Activated CD8-positive, alpha-beta memory T cell treated with anti-CD3 and anti-CD28 coated beads for 4 hours (primary cell): Measurements from ENCODE around the gene AP3B2.
"Not testable (repeated sequence)": the region's sequence is repeated elsewhere in the genome, so short reads cannot be mapped to it uniquely, and the experiment has no call there.

Source experiments
- DNase-seq, 2 donors: peaks; one replicate each; pipeline ENCODE4 v3.0.0-alpha.2; 2020; ENCODE audit warnings: low read depth in 2 of 2

Gene AP3B2

DNA sequence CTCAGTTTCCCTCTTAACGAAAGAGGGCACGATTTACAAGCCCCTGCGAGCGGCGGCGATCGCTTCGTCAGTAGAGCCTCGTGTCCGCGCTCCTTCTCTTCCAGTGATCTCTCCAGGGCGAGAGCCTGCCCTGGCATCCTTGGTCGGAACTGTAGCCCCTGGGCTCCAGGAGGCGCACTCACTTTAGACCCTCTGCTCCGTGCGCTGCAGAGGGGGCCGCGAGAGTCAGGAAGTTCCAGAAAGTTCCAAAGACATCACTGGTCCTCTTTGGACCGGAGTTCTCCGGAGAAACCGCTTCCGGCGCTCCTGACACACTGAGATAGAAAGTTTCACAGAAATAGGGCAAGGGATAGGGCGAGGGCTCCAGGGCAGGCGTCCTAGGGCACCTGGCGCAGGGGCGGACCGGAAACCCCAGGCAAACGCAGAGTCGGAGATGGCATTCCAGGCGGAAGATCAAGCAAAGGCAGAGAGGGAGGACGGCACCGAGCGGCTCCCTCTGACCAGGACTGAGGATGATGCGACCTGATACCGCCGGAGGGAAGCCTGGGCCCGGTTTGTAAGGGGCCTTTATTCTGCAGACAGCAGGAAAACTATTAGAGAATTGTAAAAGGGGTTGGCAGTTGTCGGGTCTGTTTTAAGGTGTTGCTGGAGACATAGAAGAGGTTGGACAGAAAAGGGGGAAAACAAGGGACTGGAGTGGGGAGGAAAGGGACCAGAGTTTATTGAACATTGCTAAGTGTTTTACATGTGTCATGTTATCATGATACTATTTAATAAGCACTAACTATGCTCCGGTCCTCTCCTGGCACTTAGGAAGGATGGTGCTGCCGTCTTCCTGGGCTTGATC, 61.2 kb downstream of the AP3B2 start:
- no peak for DNase-seq

DNA sequence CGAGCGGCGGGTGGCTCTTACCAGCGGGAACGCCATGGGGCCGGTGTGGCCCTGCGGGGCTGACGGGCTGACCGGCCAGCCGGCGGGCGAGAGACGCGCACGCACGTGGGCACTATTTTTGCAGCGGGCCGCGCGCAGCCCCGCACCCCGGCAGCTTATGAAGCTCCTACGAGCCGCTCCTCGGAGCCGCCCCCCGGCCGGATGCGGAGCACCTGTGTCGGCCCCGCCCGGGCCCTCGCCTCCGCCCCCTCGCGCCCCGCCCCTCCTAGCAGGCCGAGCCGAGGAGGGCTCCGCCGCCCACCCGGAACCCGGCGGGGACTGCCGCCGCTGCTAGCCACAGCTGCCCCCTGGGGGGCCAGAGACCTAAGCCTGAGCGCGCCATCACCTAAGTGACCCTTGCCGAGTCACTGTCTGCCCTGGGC, 61.8 kb downstream of the AP3B2 start:
- peak; percentile 34 to 47 for DNase-seq

DNA sequence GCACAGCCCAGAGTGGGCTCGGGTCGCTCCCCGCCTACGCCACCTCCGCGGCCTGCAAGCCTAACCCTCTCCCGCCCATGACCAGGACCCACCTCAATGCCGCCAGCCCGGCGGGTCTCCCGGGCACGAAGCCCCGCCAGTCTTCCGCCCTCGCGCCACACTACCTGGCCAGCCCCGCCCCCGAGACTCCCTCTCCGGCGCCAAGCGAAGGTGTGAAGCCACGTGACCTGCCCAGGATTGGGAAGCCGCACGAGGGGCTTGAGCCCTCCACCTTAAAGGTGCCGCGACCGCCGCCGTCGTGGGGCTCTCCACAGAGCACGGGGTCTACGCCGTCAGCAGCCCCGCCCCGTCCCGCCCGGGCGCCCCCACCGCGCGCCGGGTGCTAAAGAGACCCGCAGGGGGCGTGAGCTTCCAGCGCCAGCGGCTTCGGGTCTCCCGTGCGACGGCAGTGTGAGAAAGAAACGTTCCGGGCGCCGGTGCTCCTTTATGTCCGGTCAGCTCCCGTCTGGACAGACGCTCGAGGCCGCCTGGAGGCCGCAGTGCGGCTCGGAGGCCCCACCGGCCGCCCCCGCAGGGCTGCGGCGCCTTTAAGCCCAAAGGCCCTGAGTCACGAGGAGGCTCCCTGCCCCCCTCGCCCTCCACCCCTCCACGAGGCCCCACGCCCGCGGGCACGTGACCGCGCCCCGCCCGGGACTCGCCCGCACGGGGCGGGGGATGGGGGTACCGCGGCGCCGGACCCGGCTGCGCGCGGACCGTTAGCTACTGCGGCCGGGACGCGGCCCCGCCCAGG, 62.4 kb downstream of the AP3B2 start, which contains the start of gene CPEB1:
CPEB1 (minus strand) TSS at position 319 of the 790 bp plus-strand sequence. CDS start 18,904 bp downstream, outside the sequence.
- DNase-seq, result peak; percentile 30

DNA sequence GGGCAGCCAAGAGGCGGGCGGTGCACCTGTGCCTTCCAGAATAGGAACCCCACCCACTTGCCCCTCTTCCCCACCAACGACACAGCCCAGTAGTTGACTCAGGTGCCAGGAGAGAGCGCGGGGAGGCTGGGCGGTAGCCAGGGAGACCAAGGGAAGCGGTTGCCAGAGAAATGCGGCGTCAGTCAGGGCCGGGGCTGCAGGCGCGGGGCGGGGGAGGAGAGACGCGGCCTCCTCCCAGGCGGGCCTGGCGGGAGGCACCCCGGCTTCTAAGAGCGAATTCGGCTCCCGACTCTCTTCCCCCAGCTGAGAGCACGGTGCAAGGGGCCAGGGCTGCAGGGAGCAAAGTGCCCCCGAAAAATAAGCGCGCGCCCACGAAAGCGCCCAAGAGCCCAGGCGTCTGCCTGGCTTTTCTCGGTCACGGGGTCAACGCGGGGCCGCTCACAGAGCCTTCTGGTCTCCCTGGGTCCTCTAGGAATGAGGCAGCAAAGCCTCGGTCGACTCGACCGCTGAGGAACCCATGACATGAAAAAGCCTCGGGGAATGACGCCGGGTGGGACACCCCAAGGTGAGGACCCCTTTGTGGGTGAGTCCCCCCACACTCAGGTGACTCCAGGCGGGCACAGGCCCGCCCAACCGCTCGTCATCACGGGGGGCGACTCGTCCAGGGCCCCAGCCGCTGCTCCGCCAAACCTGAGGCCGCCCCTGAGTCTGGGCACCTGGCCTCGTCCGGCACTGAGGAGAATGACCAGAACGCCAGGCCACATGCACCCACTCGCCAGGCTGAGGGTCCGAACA, 63.2 kb downstream of the AP3B2 start:
- no peak for DNase-seq

DNA sequence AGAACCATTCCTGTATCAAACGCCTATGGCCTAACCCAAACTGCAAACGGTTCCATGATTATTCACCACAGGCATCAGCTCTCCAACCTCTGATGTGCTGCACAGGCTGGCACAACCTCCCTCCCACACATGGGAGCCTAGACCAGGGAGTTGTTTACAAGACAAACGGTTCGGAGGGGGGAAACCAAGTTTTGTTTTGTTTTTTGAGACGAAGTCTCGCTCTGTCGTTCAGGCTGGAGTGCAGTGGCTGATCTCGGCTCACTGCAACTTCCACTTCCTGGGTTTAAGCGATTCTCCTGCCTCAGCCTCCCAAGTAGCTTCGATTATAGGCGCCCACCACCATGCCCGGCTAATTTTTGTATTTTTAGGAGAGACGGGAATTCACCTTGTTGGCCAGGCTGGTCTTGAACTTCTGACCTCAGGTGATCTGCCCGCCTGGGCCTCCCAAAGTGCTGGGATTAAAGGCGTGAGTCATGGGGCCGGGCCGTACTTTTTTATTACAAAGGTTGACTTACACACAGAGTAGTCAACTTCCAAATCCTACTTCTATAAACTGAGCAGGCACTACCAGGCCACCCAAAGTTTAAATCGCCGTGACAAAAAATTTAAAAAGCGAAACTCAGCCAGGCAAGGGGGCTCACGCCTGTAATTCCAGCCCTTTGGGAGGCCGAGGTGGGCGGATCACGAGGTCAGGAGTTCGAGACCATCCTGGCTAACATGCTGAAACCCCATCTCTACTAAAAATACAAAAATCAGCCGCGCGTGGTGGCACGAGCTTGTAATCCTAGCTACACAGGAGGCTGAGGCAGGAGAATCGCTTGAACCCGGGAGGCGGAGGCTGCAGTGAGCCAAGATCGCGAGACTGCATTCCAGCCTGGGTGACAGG, 64.5 kb downstream of the AP3B2 start:
- DNase-seq, result not testable (repeated sequence)

DNA sequence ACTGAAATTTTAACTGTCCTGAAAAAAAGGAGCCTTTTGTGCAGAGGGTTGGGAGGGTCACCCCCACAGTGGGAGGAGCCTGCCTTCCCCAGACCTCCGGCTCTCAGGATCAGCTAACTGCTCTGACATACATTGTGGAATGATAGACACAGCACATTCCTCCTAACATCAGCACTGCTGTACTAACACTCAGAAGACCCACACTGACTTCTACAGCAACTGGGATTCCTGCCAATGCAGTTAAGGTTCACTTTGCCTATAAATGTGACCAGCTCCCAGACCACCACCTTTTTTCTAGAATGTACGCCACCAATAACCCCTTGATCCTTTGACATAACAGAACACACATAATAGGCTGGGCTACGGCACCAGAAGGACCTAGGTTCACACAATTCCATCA, 65.7 kb downstream of the AP3B2 start:
- DNase-seq, result no peak

DNA sequence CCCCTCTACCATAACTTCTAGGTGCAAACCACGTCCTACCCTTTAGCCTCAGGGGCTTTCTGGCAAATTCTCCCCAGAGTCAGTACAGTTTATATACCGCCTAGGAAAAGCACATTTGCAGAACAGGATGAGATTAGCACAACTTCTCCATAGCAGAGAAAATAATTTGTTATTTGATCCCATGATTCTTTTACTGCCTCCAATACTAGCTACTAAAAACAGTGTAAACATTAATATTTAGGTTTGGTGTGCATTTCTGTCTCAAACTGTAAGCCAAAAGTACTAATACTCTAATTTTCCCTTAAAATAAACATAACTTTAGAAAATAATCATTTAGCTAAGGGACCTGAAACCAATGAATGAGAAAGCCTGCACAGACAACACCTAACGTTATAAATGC, 67.0 kb downstream of the AP3B2 start:
- no peak for DNase-seq

DNA sequence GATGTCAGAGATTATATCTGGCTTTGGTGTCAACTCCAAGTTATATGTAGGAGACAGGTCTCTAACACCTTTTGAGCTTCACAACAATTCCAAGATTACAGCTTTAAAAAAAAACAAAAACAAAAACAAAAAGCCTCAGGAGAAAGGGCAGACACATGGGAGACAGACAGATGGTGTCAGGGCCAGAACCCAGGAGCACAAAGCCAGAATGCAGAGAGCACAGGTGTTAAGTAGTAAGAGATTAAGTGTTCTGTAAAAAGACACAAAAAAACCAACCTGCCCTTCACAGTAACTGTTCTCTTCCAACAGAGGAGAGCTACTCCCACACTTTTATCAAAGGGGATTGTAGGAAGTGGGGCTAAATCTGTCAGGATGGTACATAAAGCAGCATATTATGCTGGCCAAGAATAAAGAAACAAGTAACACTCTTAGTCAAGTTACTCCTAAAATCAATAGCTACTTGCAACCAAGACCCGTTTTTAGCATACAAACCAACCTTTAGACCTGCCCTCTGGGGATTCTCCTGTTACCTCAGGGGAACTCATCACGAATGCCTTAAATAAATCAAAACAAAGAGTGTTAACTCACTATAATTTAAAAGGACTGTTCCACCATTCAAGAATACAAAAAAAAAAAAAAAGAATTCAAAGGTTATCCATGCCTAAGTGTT, 68.4 kb downstream of the AP3B2 start:
- no peak for DNase-seq

DNA sequence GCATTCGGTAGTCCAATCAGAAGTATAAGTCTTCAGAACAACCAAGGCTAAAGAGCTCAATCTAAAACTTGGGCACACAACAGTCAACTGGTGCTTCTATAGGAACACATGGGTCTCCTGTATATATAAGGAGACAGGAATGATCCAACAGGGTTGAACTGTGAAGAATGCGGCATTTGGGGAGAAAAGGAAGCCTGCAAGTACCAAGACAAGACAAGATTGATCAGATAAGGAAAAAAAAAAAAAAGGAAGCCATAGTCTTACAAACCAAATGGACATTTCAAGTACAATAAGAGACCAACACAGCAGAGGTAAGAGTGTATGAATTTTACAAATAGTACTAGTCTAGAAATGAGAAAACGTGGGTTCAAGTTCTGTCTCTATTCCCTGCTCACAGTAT, 69.0 kb downstream of the AP3B2 start:
- DNase-seq, result no peak

DNA sequence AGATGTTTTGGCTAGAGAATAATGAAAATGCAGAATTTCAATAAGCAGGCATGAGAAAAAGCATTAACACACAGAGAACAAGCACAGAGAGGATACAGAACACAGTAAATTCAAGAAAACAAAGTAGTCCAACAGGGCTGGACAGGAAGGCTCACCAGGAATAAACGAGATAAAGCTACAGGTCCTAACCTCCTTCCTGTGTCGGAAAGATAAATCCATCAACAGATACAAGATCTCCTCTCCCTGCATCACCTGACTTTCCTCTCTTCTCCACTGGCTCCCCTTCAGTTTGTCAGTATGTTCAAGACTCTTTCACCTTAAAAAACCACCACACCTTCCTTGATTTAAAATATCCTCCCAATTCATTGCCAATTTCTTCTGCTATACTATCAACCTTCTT, 73.9 kb downstream of the AP3B2 start:
- DNase-seq, result no peak

DNA sequence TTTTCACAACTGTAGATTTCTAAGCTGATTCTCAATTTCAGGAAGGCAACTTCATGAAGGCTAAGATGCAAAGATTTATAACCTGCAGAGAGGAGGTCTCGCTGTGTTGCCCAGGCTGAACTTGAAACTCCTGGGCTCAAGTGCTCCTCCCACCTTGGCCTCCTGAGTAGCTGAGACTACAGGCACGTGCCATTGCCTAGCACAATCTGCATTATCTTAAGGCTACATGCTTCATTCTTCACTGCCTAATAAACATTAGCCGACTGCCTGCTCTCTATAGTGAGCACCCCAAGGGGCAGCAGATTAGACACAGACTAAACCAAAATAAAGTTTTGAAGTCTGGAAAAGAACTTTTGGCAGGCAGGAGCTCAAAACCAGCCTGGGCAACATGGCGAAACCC, 79.6 kb downstream of the AP3B2 start:
- DNase-seq, result no peak

DNA sequence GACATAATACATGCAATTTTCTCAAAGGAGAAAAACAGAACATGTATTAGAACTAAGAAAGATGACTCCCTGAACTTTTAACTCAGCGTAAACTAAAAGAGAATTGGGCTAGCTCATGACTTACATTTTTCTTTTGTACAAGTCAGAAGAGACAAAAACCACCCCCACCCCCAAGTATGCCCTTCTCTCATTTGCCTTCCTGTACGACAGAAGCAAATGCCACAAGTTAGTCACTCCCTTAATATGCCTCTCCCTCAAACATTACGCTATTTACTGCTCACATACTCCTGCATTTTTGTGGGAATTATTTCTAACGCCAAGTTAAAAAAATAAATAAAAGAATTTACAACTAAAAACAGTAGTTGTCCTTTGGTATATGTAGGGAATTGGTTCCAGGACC, 84.5 kb downstream of the AP3B2 start:
- no peak for DNase-seq

DNA sequence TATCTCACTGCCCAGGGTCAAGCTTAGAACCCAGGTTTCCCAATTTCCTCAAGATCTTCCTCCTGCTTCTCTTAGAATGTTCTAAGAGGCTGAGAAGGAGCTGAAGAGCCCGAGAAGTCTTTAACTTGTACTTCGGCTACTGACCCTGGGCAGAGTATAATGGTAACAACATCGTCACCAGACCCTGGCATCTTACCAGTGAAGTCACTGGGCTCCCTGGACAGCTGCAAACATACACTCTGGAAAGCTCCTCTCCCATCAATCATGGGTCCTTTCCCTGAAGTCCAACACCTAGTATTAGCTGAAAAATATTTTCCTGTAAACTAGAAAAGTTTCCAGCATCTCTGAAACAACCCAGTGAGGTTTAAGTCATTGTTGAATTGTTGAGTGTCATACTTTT, 85.2 kb downstream of the AP3B2 start:
- DNase-seq, result no peak

DNA sequence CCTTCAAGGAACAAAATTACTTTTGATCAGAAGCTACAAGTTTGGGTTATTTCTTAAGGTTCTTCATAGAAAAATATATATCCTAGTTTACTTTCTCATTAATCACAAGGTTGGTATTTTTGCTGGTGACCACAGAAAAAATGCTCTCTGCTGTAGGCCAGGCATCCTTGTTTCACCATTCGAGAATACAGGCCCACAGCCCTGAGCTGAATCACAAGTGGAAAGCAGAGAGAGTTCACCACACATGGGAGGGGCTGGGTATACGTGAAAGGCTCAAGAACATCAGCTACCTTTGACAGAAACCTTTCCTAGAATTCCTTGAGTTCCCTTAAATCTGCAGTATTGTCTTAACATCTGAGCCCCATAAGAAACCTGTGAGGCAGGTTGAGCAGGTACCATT, 85.7 kb downstream of the AP3B2 start:
- DNase-seq, result no peak

DNA sequence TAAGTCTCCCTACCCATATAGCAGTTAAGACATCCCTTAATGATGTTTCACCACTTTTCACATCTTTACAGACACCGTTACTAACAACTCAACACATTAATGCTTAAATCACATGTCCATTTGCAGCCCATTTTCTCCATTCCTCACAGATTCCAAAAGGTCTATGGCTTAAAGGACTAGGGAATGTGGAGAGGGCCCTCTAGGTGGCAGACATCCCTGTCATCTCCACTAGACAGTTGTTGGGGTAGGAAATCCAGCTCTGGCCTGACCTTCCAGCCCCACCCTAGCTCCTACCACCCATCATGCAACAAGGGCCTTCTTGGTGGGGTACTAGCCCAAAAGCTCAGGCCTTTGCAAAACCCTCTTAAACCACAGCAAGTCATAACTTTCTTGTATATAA, 87.7 kb downstream of the AP3B2 start:
- DNase-seq, result no peak

DNA sequence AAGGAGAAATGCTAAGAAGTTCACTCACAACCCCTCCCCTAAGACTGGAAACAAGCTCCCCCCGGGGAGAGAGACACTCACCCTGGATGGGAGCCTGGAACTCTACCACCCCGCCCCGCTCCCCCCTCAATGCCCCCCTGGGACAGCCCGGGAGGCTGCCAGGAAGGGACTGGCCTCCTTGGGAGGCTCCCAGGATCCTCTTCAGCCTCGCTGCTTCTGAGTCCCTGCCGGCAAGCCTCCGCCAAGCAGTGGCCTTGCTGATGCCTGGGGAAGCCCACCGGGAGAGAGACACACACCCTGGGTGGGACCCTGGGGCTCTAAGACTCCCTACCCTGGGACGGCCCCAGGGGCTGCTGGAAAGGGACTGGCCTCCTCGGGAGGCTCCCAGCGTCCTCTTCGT, 95.9 kb downstream of the AP3B2 start:
- no peak for DNase-seq

DNA sequence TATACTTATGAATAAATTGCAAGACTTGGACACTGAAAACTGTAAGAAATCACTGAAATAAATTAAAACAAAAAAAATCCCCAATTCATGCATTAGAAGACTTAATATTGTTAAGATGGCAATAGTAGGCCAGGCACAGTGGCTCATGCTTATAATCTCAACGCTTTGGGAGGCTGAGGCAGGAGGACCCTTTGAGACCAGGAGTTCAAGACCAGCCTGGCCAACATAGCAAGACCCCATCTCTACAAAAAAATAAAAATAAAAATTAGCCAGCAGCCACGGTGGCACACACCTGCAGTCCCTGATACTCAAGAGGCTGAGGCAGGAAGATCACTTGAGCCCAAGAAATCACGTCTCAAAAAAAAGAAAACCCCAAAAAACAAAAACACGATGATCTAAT, 98.3 kb downstream of the AP3B2 start:
- DNase-seq, result no peak
